Measurements from ENCODE around the gene TENT4A. TPM values are rescaled to one million over a fixed set of nuclear protein-coding genes. Genes with fewer than 3 reads are reported as not detected.
A peak's percentile ranks its signal among the peaks of the same experiment; 100 is the strongest.
"Not testable (repeated sequence)": the region's sequence is repeated elsewhere in the genome, so short reads cannot be mapped to it uniquely, and the experiment has no call there.

Gene TENT4A
- total RNA-seq, 1 experiment from 2014 or later, result 29.2 TPM

- H3K27ac Mint-ChIP-seq, CTCF ChIA-PET: not testable (repeated sequence)
- peaks cover 34% of the 10 kb centered on the region for H3K36me3 Mint-ChIP-seq
Measured at GRCh38 chr5:6668717-6669116, 44.5 kb upstream of the TENT4A start.

GRCh38 chr5:6673031-6673430 is 40.2 kb upstream of the TENT4A start:
- ATAC-seq (no peak), DNase-seq (ENCODE audit: low spot score) (no peak)
- Mint-ChIP-seq H3K27ac (no peak overlapping the region), H3K36me3 (peaks cover 53% of the 10 kb centered on the region), H3K4me3 (no peak overlapping the region), H3K4me1 (peaks cover 10% of the 10 kb centered on the region), H3K27me3 (ENCODE audit: low read depth) (peaks cover 2% of the 10 kb centered on the region), H3K9me3 (peaks cover 43% of the 10 kb centered on the region)
- CTCF ChIA-PET, result no interaction called here
- TF ChIP-seq GRHL2 (CRISPR knock-in tag; IDR thresholded peaks at IDR 0.05; ENCODE audit: insufficient replicate concordance, severe bottlenecking) (no peak), CREM (CRISPR knock-in tag; IDR thresholded peaks at IDR 0.05) (no peak), ETV6 (CRISPR knock-in tag; IDR thresholded peaks at IDR 0.05) (no peak), CDX4 (CRISPR knock-in tag; IDR thresholded peaks at IDR 0.05; ENCODE audit: borderline replicate concordance) (no peak), SMAD4 (CRISPR knock-in tag; IDR thresholded peaks at IDR 0.05) (no peak), ZNF425 (CRISPR knock-in tag; conservative IDR thresholded peaks at IDR 0.05) (no peak), EMX1 (CRISPR knock-in tag; IDR thresholded peaks at IDR 0.05) (no peak), HMGA2 (CRISPR knock-in tag; IDR thresholded peaks at IDR 0.05) (no peak), PRRX2 (CRISPR knock-in tag; IDR thresholded peaks at IDR 0.05) (no peak), CREB1 (CRISPR knock-in tag; IDR thresholded peaks at IDR 0.05) (no peak), MLX (CRISPR knock-in tag; IDR thresholded peaks at IDR 0.05) (no peak), OVOL2 (CRISPR knock-in tag; IDR thresholded peaks at IDR 0.05; ENCODE audit: borderline replicate concordance) (no peak)
- TF ChIP-seq, protein P1, sequence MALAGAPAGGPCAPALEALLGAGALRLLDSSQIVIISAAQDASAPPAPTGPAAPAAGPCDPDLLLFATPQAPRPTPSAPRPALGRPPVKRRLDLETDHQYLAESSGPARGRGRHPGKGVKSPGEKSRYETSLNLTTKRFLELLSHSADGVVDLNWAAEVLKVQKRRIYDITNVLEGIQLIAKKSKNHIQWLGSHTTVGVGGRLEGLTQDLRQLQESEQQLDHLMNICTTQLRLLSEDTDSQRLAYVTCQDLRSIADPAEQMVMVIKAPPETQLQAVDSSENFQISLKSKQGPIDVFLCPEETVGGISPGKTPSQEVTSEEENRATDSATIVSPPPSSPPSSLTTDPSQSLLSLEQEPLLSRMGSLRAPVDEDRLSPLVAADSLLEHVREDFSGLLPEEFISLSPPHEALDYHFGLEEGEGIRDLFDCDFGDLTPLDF (CRISPR knock-in tag; IDR thresholded peaks at IDR 0.05), result no peak
- TF ChIP-seq, protein P2, sequence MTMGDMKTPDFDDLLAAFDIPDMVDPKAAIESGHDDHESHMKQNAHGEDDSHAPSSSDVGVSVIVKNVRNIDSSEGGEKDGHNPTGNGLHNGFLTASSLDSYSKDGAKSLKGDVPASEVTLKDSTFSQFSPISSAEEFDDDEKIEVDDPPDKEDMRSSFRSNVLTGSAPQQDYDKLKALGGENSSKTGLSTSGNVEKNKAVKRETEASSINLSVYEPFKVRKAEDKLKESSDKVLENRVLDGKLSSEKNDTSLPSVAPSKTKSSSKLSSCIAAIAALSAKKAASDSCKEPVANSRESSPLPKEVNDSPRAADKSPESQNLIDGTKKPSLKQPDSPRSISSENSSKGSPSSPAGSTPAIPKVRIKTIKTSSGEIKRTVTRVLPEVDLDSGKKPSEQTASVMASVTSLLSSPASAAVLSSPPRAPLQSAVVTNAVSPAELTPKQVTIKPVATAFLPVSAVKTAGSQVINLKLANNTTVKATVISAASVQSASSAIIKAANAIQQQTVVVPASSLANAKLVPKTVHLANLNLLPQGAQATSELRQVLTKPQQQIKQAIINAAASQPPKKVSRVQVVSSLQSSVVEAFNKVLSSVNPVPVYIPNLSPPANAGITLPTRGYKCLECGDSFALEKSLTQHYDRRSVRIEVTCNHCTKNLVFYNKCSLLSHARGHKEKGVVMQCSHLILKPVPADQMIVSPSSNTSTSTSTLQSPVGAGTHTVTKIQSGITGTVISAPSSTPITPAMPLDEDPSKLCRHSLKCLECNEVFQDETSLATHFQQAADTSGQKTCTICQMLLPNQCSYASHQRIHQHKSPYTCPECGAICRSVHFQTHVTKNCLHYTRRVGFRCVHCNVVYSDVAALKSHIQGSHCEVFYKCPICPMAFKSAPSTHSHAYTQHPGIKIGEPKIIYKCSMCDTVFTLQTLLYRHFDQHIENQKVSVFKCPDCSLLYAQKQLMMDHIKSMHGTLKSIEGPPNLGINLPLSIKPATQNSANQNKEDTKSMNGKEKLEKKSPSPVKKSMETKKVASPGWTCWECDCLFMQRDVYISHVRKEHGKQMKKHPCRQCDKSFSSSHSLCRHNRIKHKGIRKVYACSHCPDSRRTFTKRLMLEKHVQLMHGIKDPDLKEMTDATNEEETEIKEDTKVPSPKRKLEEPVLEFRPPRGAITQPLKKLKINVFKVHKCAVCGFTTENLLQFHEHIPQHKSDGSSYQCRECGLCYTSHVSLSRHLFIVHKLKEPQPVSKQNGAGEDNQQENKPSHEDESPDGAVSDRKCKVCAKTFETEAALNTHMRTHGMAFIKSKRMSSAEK (CRISPR knock-in tag; IDR thresholded peaks at IDR 0.05; ENCODE audit: borderline replicate concordance), result no peak
- TF ChIP-seq, protein P3, sequence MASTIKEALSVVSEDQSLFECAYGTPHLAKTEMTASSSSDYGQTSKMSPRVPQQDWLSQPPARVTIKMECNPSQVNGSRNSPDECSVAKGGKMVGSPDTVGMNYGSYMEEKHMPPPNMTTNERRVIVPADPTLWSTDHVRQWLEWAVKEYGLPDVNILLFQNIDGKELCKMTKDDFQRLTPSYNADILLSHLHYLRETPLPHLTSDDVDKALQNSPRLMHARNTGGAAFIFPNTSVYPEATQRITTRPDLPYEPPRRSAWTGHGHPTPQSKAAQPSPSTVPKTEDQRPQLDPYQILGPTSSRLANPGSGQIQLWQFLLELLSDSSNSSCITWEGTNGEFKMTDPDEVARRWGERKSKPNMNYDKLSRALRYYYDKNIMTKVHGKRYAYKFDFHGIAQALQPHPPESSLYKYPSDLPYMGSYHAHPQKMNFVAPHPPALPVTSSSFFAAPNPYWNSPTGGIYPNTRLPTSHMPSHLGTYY (CRISPR knock-in tag; IDR thresholded peaks at IDR 0.05), result no peak
- POLR2A ChIA-PET, result no interaction called here

More at GRCh38 chr5:6668717-6669116, 44.5 kb upstream of the TENT4A start:
- H3K4me3 Mint-ChIP-seq; DNase-seq (ENCODE audit: low spot score); POLR2A ChIA-PET; H3K27me3 Mint-ChIP-seq (ENCODE audit: low read depth): not testable (repeated sequence)
- ATAC-seq, result peak; percentile 84
- peaks cover 11% of the 10 kb centered on the region for H3K9me3 Mint-ChIP-seq
- H3K4me1 Mint-ChIP-seq, result peaks cover 30% of the 10 kb centered on the region

All from WTC11 (cell line).